CD4-positive, alpha-beta T cell (primary cell): ENCODE measurements around the gene MEGF11. TPM values are rescaled to one million over a fixed set of nuclear protein-coding genes. Genes with fewer than 3 reads are reported as not detected.

ENCODE experiments used
- ATAC-seq: fragments of 200-7000 bp; cut with Tn5 transposase; one replicate; pipeline ENCODE4 v1.10.0; 2022; ENCODE audit warnings: mild to moderate bottlenecking; ENCODE audit not compliant: poor library complexity
- CTCF ChIA-PET: fragments of 350-600 bp; sonication (Branson Sonifier 250); formaldehyde crosslinking; loops from one replicate; lab custom pipeline; 2021; ENCODE audit warnings: antibody characterized with exemption, inconsistent platforms; lab: Charles Lee
- POLR2A ChIA-PET: fragments of 350-600 bp; sonication (Branson Sonifier 250); formaldehyde crosslinking; loops from one replicate; lab custom pipeline; 2021; ENCODE audit warnings: antibody characterized with exemption, inconsistent platforms; lab: Charles Lee
- DNase-seq, 14 experiments: peaks; one replicate each; pipeline ENCODE4 v3.0.0-alpha.2; 2013 to 2020; ENCODE audit warnings: mixed read lengths in 2 of 14
- H3K27ac ChIP-seq, 2 donors: one replicate each; pipeline versions ENCODE4 v1.5.1 to v1.7.0; 2013; ENCODE audit warnings: low read length in 2 of 2, low read depth in 1 of 2, mild to moderate bottlenecking in 1 of 2
- H3K27me3 ChIP-seq, 2 experiments: 1 replicate in 1 of 2; 2 replicates in 1 of 2; pipeline versions ENCODE4 v1.6.1 to v1.7.0; 2013; ENCODE audit warnings: low read length in 2 of 2, control low read depth in 1 of 2, mild to moderate bottlenecking in 1 of 2, moderate library complexity in 1 of 2; ENCODE audit not compliant: insufficient read depth in 2 of 2, control insufficient read depth in 1 of 2
- H3K36me3 ChIP-seq: one replicate; pipeline ENCODE4 v1.6.1; 2013; ENCODE audit warnings: low read length, control low read depth; ENCODE audit not compliant: insufficient read depth
- H3K4me1 ChIP-seq: one replicate; pipeline ENCODE4 v1.6.1; 2013; ENCODE audit warnings: low read length, control low read depth; ENCODE audit not compliant: insufficient read depth
- H3K4me3 ChIP-seq: one replicate; pipeline ENCODE4 v1.5.1; 2013; ENCODE audit warnings: mild to moderate bottlenecking, low read length, moderate library complexity
- H3K9me3 ChIP-seq, 2 experiments: 1 replicate in 1 of 2; 2 replicates in 1 of 2; pipeline versions ENCODE4 v1.6.1 to v1.7.0; 2013; ENCODE audit warnings: low read length in 2 of 2, mild to moderate bottlenecking in 2 of 2, control low read depth in 1 of 2, moderate library complexity in 1 of 2; ENCODE audit not compliant: control insufficient read depth in 1 of 2, insufficient read depth in 1 of 2
- H3K27ac Mint-ChIP-seq: one replicate; pipeline ENCODE4 v1.8.0; 2020; ENCODE audit warnings: mixed read lengths
- H3K27me3 Mint-ChIP-seq: one replicate; pipeline ENCODE4 v1.8.0; 2021; ENCODE audit warnings: mixed read lengths
- H3K36me3 Mint-ChIP-seq: one replicate; pipeline ENCODE4 v1.8.0; 2021; ENCODE audit warnings: low read depth, mixed read lengths
- H3K4me1 Mint-ChIP-seq: one replicate; pipeline ENCODE4 v1.8.0; 2021; ENCODE audit warnings: low read depth, mixed read lengths
- H3K4me3 Mint-ChIP-seq: one replicate; pipeline ENCODE4 v1.8.0; 2020; ENCODE audit warnings: mild to moderate bottlenecking, mixed read lengths
- H3K9me3 Mint-ChIP-seq: one replicate; pipeline ENCODE4 v1.8.0; 2020; ENCODE audit warnings: mixed read lengths
- intact Hi-C, 2 experiments: fragments of 100-400 bp; cut with DNase I in 1 of 2; cut with micrococcal nuclease in 1 of 2; formaldehyde crosslinking; loops; one replicate each; pipeline versions ENCODE4 v1.15.1 to v1.9.0; 2023 to 2025; cut with DNase I, micrococcal nuclease
- total RNA-seq, 174 experiments: library from RNA in 2 of 174; stranded (reverse) in 2 of 174; gene quantifications; one replicate each; pipeline ENCODE4 v1.2.3 and lab custom pipeline; 2021 to 2026
- TF ChIP-seq, protein P1 (sequence below): fragments of 200-600 bp; IDR thresholded peaks from one replicate; pipeline ENCODE4 v1.8.0; 2022; ENCODE audit warnings: antibody characterized with exemption, mild to moderate bottlenecking

MEGF11 gene
- total RNA-seq, 2 experiments from 2014 or later: not detected

DNA sequence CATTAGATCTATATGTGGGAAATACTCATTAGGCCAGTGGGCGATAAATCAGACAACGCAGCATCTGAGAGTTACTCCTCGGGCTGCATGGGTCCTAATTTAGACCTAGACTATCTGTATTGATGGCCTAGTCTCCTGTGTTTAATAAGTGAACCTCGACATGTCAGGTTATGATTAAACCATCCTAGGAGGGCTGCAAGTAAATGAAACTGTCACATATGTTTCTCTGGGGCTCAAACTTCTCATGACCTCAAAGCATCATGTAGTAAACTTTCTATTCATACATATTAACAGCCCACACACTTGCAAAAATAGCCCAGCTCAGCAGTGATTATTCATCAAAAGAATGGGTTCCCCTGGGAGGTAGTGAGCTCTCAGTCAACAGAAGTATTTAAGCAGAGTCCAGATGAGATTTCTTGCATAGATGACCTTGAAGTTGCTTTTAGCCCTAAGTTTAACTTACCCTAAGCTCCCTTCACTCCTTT is 332.7 kb downstream of the MEGF11 start:
- intact Hi-C loops: no loop called here
- Histone ChIP-seq H3K9me3 (no peaks in the 10 kb centered on the region), H3K27ac (no peak overlapping the region), H3K4me3 (no peak overlapping the region), H3K4me1 (peaks cover 13% of the 10 kb centered on the region), H3K27me3 (no peaks in the 10 kb centered on the region), H3K36me3 (peaks cover 3% of the 10 kb centered on the region)
- H3K27me3 Mint-ChIP-seq: no peaks in the 10 kb centered on the region
- CTCF ChIA-PET: no interaction called here
- H3K4me3 Mint-ChIP-seq: no peak overlapping the region
- H3K9me3 Mint-ChIP-seq: no peaks in the 10 kb centered on the region
- no peak overlapping the region for H3K27ac Mint-ChIP-seq
- no peaks in the 10 kb centered on the region for H3K36me3 Mint-ChIP-seq
- ATAC-seq (no peak), DNase-seq (no peak)
- TF ChIP-seq, protein P1, sequence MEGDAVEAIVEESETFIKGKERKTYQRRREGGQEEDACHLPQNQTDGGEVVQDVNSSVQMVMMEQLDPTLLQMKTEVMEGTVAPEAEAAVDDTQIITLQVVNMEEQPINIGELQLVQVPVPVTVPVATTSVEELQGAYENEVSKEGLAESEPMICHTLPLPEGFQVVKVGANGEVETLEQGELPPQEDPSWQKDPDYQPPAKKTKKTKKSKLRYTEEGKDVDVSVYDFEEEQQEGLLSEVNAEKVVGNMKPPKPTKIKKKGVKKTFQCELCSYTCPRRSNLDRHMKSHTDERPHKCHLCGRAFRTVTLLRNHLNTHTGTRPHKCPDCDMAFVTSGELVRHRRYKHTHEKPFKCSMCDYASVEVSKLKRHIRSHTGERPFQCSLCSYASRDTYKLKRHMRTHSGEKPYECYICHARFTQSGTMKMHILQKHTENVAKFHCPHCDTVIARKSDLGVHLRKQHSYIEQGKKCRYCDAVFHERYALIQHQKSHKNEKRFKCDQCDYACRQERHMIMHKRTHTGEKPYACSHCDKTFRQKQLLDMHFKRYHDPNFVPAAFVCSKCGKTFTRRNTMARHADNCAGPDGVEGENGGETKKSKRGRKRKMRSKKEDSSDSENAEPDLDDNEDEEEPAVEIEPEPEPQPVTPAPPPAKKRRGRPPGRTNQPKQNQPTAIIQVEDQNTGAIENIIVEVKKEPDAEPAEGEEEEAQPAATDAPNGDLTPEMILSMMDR: no peak
- POLR2A ChIA-PET: no interaction called here
- H3K4me1 Mint-ChIP-seq: peaks cover 6% of the 10 kb centered on the region

DNA sequence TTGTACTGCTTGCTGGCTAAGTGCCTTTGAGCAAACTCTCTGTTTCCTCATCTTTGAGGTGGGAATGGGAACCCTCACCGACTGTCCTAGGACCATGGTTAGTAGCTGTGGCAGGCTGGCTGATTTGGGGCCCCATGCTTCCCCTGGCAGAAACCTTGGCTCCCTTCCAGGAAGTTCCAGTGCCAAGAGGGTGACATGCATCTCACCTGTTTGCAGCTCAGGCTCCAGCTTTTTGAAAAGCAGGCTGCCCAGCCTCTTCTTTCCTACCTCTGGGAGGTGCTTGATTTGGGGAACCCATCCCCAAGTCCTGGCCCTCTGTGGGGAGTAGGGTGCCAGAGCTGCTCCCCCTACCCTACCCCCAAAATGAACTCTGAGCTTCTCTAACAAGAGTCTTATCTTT is 333.4 kb downstream of the MEGF11 start:
- Histone ChIP-seq H3K9me3 (no peaks in the 10 kb centered on the region), H3K4me1 (peaks cover 13% of the 10 kb centered on the region), H3K27me3 (no peaks in the 10 kb centered on the region), H3K4me3 (no peak overlapping the region), H3K27ac (no peak overlapping the region), H3K36me3 (peaks cover 3% of the 10 kb centered on the region)
- no peak overlapping the region for H3K4me3 Mint-ChIP-seq
- H3K27ac Mint-ChIP-seq: no peak overlapping the region
- H3K4me1 Mint-ChIP-seq: peaks cover 6% of the 10 kb centered on the region
- H3K36me3 Mint-ChIP-seq: no peaks in the 10 kb centered on the region
- TF ChIP-seq, protein P1: no peak
- intact Hi-C loops: no loop called here
- no peak for DNase-seq
- H3K9me3 Mint-ChIP-seq: no peaks in the 10 kb centered on the region
- H3K27me3 Mint-ChIP-seq: no peaks in the 10 kb centered on the region
- ChIA-PET CTCF (no interaction called here), POLR2A (no interaction called here)
- no peak for ATAC-seq

DNA sequence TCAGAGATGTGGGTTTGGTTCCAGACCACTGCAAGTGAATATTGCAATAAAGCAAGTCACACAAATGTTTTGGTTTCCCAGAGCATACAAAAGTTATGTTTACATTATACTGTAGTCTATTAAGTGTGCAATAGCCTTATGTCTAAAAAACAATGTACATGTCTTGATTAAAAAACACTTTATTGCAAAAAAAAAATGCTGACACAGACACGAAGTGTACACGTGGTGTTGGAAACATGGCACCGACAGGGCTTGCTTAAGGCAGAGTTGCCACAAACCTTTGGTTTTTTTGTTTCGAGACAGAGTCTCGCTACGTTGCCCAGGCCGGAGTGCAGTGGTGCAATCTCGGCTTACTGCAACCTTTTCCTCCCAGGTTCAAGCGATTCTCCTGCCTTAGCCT is 334.2 kb downstream of the MEGF11 start:
- H3K9me3 Mint-ChIP-seq: no peaks in the 10 kb centered on the region
- ATAC-seq (no peak), DNase-seq (no peak)
- ChIA-PET CTCF (no interaction called here), POLR2A (no interaction called here)
- no peak overlapping the region for H3K27ac Mint-ChIP-seq
- peaks cover 13% of the 10 kb centered on the region for H3K4me1 ChIP-seq
- H3K27me3 ChIP-seq: no peaks in the 10 kb centered on the region
- H3K4me1 Mint-ChIP-seq: peaks cover 6% of the 10 kb centered on the region
- no peaks in the 10 kb centered on the region for H3K36me3 Mint-ChIP-seq
- H3K4me3 Mint-ChIP-seq: no peak overlapping the region
- H3K27me3 Mint-ChIP-seq: no peaks in the 10 kb centered on the region
- peaks cover 3% of the 10 kb centered on the region for H3K36me3 ChIP-seq
- no peak overlapping the region for H3K27ac ChIP-seq
- intact Hi-C loops: no loop called here
- no peaks in the 10 kb centered on the region for H3K9me3 ChIP-seq
- no peak overlapping the region for H3K4me3 ChIP-seq
- TF ChIP-seq, protein P1: no peak
